Fibroblast of villous mesenchyme (primary cell): ENCODE data around the gene TSPAN16. TPM values are rescaled to one million over a fixed set of nuclear protein-coding genes. Genes with fewer than 3 reads are reported as not detected.
"Not testable (repeated sequence)": the region's sequence is repeated elsewhere in the genome, so short reads cannot be mapped to it uniquely, and the experiment has no call there.

Experiments
- DNase-seq: peaks from one replicate; pipeline ENCODE4 v3.0.0-alpha.2; 2010; ENCODE audit warnings: low read depth
- H3K4me3 ChIP-seq: 2 replicates; pipeline ENCODE4 v1.5.1; 2011; ENCODE audit warnings: low read depth, mild to moderate bottlenecking, low read length
- CTCF ChIP-seq: IDR thresholded peaks from 2 replicates; pipeline ENCODE4 v1.5.1; 2012; ENCODE audit warnings: low read depth, mild to moderate bottlenecking, low read length; ENCODE audit not compliant: insufficient read depth
- total RNA-seq: library from RNA; depleted of rRNA; stranded (reverse); fragments of >200 nt; gene quantifications from 2 replicates; pipeline ENCODE4 v1.2.3, GENCODE V29; 2012

The TSPAN16 gene
- total RNA-seq, 1 donor: not detected

DNA sequence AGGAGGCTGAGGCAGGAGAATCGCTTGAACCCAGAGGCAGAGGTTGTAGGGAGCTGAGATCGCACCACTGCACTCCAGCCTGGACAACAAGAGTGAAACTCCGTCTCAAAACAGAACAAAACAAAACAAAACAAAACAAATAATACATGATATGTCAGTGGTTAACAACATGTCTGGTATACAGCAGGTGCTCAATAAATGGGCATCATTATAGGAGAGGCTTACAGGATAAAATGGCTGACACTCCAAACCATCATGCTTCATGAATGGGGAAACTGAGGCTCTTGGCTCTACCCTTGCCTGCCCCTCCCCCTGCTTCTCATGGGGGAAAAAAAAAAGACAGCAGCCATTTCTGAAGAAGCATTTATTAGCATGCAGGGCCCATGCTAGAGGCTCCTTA lies 46.5 kb downstream of the TSPAN16 start:
- DNase-seq: no peak
- TF ChIP-seq CTCF: no peak
- no peak overlapping the region for H3K4me3 ChIP-seq

DNA sequence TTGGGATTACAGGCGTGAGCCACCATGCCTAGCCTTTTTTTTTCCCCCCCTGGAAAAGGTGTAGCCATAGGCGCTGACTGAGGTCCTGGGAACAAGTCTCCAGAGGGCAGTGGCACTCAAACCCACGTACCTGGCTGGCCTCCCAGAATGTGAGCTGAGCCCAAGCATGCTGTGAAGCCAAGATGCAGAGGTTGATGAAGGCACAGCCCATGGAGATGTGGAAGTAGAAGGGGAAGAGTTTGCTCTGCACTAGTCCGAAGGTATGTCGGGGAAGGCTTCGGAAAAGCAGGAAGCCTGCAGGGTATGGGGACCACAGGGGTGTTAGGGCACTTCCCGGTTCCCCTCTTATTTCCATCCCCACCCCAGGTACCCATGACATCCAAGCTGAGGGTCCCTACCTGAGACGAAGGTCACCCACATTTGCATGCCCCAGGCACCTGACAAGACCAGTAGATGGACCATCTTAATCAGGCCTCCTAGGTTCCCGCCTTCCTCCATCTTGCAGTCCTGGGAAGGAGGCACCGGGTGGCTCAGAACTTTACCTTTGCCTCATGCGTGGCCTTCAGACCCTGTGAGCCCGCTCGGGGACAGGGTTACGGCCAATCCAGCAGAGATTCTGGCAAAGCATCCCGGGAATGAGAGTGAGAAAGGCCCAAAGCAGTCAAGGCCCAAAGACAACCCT lies 49.3 kb downstream of the TSPAN16 start:
- DNase-seq: no peak
- peak overlapping the region; percentile 86 for H3K4me3 ChIP-seq
- no peak for TF ChIP-seq CTCF

DNA sequence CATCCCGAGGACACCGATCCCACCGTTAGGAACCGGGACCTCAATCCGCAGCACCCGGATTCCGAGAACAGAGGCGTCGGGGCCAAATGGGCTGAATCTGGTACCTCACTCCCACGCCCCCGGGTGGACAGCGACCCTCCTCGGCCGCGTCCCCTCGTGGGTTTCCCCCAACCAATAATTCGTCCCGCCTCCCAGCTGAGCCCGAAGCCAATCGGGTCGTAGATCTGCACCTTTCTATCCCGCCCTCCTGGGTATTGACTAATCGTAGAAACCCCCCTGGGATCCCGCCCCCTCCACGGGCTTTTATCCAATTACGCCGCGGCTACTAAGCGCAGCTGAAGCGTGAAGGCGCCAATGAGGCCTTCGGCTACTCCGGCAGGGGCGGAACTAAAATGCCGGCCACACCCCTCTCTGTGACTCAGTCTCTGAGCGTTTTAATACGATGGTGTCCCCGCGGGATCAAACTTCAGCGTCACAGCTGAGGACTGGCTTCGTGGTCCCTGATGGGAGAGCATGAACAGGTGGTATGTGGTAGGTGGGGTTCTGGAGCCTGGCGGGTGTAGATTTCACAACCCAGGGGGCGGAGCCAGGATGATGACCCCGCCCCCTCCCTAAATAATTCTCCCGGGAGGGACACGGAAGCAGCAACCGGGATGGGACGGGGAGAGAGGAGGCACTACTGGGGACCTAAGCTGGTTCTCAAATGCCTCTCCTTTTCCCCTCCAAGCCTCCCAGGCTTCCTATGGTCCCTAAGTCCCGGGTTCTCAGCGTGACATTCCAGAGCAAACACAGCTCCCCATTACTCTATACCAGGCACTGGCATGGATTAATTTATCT lies 50.4 kb downstream of the TSPAN16 start, which contains the start of the genes CCDC159 and TMEM205:
TSS of gene CCDC159 (plus strand) at position 416 of the 837 bp plus-strand sequence. CDS start at position 504, 88 bp downstream.
TSS of gene TMEM205 (minus strand) at position 165 of the 837 bp plus-strand sequence. CDS start 649 bp downstream, outside the sequence.
- peak within 1 kb of the TSS; percentile 86 for H3K4me3 ChIP-seq
- peak; percentile 99 for DNase-seq
- no peak for TF ChIP-seq CTCF

- TF ChIP-seq CTCF: no peak
- no peak for DNase-seq
- H3K4me3 ChIP-seq: no peak overlapping the region
These were observed 51.6 kb downstream of the TSPAN16 start for GRCh38 chr19:11347546-11348039.

- DNase-seq: no peak
- no peak overlapping the region for H3K4me3 ChIP-seq
- no peak for TF ChIP-seq CTCF
These were observed 53.2 kb downstream of the TSPAN16 start for GRCh38 chr19:11349171-11349570.

GRCh38 chr19:11354102-11354501 lies 58.1 kb downstream of the TSPAN16 start:
- not testable (repeated sequence) for H3K4me3 ChIP-seq, DNase-seq
